NCI-H1930 (cell line): ENCODE data around the gene NIFK.

Experiments
- DNase-seq, 2 experiments: peaks; one replicate each; lab custom pipeline; 2025; lab: John Stamatoyannopoulos, UW

The NIFK gene

GRCh38 chr2:121736462-121737336 is at the start of gene NIFK:
TSS of gene NIFK (minus strand) at chr2:121736875. CDS start at chr2:121736850, 25 bp downstream.
- peak; percentile 96 for DNase-seq

- no peak for DNase-seq
Measured at GRCh38 chr2:121783180-121783579, 46.5 kb upstream of the NIFK start.

GRCh38 chr2:121778741-121779487 is 42.2 kb upstream of the NIFK start:
- no peak for DNase-seq

- no peak for DNase-seq
Measured at GRCh38 chr2:121777699-121778058, 41.0 kb upstream of the NIFK start.

- no peak for DNase-seq
Measured at GRCh38 chr2:121776885-121777698, 40.4 kb upstream of the NIFK start.

- DNase-seq, result no peak
Measured at GRCh38 chr2:121776361-121776760, 39.7 kb upstream of the NIFK start.

- DNase-seq, result no peak
Measured at GRCh38 chr2:121774235-121774634, 37.6 kb upstream of the NIFK start.

- no peak for DNase-seq
Measured at GRCh38 chr2:121771976-121772742, 35.5 kb upstream of the NIFK start.

GRCh38 chr2:121768143-121768755 is 31.6 kb upstream of the NIFK start:
- no peak for DNase-seq

- DNase-seq, result no peak
Measured at GRCh38 chr2:121766624-121767023, 29.9 kb upstream of the NIFK start.

- no peak for DNase-seq
Measured at GRCh38 chr2:121764681-121765228, 28.1 kb upstream of the NIFK start.

GRCh38 chr2:121755237-121756111 is 18.8 kb upstream of the NIFK start, which contains the start of gene TSN:
TSS of gene TSN (plus strand) at chr2:121755651. CDS start at chr2:121755780, 129 bp downstream.
- DNase-seq, result peak; percentile 93 to 96

GRCh38 chr2:121754851-121755236 is 18.2 kb upstream of the NIFK start:
- no peak for DNase-seq

- peak in 1 of 2 experiments; percentile 31 for DNase-seq
Measured at GRCh38 chr2:121748202-121748601, 11.5 kb upstream of the NIFK start.

- no peak for DNase-seq
Measured at GRCh38 chr2:121746071-121746578, 9.4 kb upstream of the NIFK start.

- no peak for DNase-seq
Measured at GRCh38 chr2:121741450-121741849, 4.8 kb upstream of the NIFK start.

- DNase-seq, result no peak
Measured at GRCh38 chr2:121740973-121741372, 4.3 kb upstream of the NIFK start.

GRCh38 chr2:121736140-121736461 is 574 bp downstream of the NIFK start:
- no peak for DNase-seq

- no peak for DNase-seq
Measured at GRCh38 chr2:121735518-121736074, 1.1 kb downstream of the NIFK start.
